GM12878 (cell line): Measurements from ENCODE around the gene AGFG1.

Experiments
- EP300 ChIP-seq, 2 experiments: fragments of 150-350 bp in 1 of 2; IDR thresholded peaks; 2 replicates each; pipeline ENCODE4 v1.6.1; 2011 to 2012; ENCODE audit warnings: low read depth in 2 of 2, low read length in 2 of 2, borderline replicate concordance in 1 of 2, improper control_type of control experiment in 1 of 2, inconsistent platforms in 1 of 2; ENCODE audit not compliant: control insufficient read depth in 1 of 2
- EZH2 ChIP-seq: IDR thresholded peaks from 2 replicates; pipeline ENCODE4 v1.6.1; 2012; ENCODE audit warnings: low read depth, mild to moderate bottlenecking, control low read depth, inconsistent platforms, low read length, borderline replicate concordance; ENCODE audit not compliant: control insufficient read depth
- JUND ChIP-seq: IDR thresholded peaks from 2 replicates; pipeline ENCODE4 v1.6.1; 2012; ENCODE audit warnings: low read depth, mild to moderate bottlenecking, low read length, improper control_type of control experiment, moderate library complexity
- NBN ChIP-seq: fragments of 450-650 bp; IDR thresholded peaks from 2 replicates; pipeline ENCODE4 v1.6.1; 2016
- POLR2A ChIP-seq: IDR thresholded peaks from 2 replicates; pipeline ENCODE4 v1.6.1; 2011; ENCODE audit warnings: low read depth, mild to moderate bottlenecking, low read length
- POLR2AphosphoS2 ChIP-seq: IDR thresholded peaks from 2 replicates; pipeline ENCODE4 v1.6.1; 2011; ENCODE audit warnings: low read depth, mild to moderate bottlenecking, low read length, improper control_type of control experiment, moderate library complexity
- RAD21 ChIP-seq: IDR thresholded peaks from 2 replicates; pipeline ENCODE4 v1.6.1; 2011; ENCODE audit warnings: mild to moderate bottlenecking, low read depth, low read length, moderate library complexity; ENCODE audit not compliant: insufficient read depth
- RFX5 ChIP-seq: IDR thresholded peaks from 2 replicates; pipeline ENCODE4 v1.6.1; 2011; ENCODE audit warnings: low read depth, low read length, improper control_type of control experiment
- YY1 ChIP-seq: IDR thresholded peaks from 2 replicates; pipeline ENCODE4 v1.6.1; 2011; ENCODE audit warnings: low read depth, mild to moderate bottlenecking, low read length
- TF ChIP-seq, protein P1 (sequence below), 3 experiments: IDR thresholded peaks in 2 of 3; conservative IDR thresholded peaks in 1 of 3; 2 replicates each; pipeline ENCODE4 v1.5.1; 2011; ENCODE audit warnings: low read depth in 3 of 3, low read length in 3 of 3, mild to moderate bottlenecking in 3 of 3, control low read depth in 2 of 3, moderate library complexity in 2 of 3, inconsistent platforms in 1 of 3, mixed read lengths in 1 of 3; ENCODE audit not compliant: control insufficient read depth in 2 of 3, insufficient read depth in 1 of 3; ENCODE audit errors: extremely low read depth in 1 of 3
- TF ChIP-seq, protein P2 (sequence below): IDR thresholded peaks from 2 replicates; pipeline ENCODE4 v1.6.1; 2011; ENCODE audit warnings: borderline replicate concordance, low read depth, mild to moderate bottlenecking, moderate library complexity, low read length; ENCODE audit not compliant: insufficient read depth, poor library complexity, severe bottlenecking
- TF ChIP-seq, protein P3 (sequence below): fragments of 450-650 bp; formaldehyde crosslinking; IDR thresholded peaks from 2 replicates; pipeline ENCODE4 v1.5.0; 2022; ENCODE audit warnings: mild to moderate bottlenecking, missing genetic modification characterization

DNA sequence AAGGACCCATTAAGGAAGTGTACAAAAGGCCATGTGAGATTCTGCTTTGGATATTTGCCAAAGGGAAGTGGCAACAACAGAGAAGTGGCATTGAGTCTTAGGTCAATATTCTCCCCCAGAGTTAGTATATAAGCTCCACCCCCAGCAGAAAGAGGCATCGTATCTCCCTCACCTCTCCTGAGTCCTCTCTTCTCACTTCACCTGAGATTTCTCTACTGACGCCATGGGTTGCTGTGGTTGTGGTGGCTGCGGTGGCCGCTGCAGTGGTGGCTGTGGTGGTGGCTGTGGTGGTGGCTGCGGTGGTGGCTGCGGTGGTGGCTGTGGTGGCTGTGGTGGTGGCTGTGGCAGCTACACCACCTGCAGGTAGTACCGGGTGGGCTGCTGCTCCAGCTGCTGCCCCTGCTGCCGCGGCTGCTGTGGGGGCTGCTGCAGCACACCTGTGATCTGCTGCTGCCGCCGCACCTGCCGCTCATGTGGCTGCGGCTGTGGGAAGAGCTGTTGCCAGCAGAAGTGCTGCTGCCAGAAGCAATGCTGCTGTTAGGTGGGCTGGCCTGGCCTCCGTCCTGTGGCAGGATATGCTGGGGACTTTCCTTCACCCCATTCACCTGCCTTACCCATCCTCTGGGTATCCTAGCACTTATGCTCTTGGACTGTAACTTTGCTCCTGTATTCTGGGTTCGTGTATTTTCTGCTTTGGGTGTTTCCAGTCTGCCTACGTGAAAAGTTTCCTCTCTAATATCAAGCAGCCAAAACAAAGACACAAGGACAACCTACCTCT is 136.8 kb downstream of the AGFG1 start:
- TF ChIP-seq, protein P1, sequence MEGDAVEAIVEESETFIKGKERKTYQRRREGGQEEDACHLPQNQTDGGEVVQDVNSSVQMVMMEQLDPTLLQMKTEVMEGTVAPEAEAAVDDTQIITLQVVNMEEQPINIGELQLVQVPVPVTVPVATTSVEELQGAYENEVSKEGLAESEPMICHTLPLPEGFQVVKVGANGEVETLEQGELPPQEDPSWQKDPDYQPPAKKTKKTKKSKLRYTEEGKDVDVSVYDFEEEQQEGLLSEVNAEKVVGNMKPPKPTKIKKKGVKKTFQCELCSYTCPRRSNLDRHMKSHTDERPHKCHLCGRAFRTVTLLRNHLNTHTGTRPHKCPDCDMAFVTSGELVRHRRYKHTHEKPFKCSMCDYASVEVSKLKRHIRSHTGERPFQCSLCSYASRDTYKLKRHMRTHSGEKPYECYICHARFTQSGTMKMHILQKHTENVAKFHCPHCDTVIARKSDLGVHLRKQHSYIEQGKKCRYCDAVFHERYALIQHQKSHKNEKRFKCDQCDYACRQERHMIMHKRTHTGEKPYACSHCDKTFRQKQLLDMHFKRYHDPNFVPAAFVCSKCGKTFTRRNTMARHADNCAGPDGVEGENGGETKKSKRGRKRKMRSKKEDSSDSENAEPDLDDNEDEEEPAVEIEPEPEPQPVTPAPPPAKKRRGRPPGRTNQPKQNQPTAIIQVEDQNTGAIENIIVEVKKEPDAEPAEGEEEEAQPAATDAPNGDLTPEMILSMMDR (IDR thresholded peaks at IDR 0.05 in 2 of 3, conservative IDR thresholded peaks at IDR 0.05 in 1 of 3; ENCODE audit: control insufficient read depth in 2 of 3, extremely low read depth in 1 of 3, insufficient read depth in 1 of 3, low read depth in 3 of 3, low read length in 3 of 3), result no peak
- TF ChIP-seq EZH2 (no peak), NBN (no peak), POLR2A (no peak), EP300 (IDR thresholded peaks at IDR 0.05; ENCODE audit: borderline replicate concordance in 1 of 2, control insufficient read depth in 1 of 2, low read depth in 2 of 2, low read length in 2 of 2) (no peak), JUND (no peak), YY1 (no peak), RAD21 (no peak), POLR2AphosphoS2 (no peak), RFX5 (no peak)
- TF ChIP-seq, protein P2, sequence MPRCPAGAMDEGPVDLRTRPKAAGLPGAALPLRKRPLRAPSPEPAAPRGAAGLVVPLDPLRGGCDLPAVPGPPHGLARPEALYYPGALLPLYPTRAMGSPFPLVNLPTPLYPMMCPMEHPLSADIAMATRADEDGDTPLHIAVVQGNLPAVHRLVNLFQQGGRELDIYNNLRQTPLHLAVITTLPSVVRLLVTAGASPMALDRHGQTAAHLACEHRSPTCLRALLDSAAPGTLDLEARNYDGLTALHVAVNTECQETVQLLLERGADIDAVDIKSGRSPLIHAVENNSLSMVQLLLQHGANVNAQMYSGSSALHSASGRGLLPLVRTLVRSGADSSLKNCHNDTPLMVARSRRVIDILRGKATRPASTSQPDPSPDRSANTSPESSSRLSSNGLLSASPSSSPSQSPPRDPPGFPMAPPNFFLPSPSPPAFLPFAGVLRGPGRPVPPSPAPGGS, result no peak
- TF ChIP-seq, protein P3, sequence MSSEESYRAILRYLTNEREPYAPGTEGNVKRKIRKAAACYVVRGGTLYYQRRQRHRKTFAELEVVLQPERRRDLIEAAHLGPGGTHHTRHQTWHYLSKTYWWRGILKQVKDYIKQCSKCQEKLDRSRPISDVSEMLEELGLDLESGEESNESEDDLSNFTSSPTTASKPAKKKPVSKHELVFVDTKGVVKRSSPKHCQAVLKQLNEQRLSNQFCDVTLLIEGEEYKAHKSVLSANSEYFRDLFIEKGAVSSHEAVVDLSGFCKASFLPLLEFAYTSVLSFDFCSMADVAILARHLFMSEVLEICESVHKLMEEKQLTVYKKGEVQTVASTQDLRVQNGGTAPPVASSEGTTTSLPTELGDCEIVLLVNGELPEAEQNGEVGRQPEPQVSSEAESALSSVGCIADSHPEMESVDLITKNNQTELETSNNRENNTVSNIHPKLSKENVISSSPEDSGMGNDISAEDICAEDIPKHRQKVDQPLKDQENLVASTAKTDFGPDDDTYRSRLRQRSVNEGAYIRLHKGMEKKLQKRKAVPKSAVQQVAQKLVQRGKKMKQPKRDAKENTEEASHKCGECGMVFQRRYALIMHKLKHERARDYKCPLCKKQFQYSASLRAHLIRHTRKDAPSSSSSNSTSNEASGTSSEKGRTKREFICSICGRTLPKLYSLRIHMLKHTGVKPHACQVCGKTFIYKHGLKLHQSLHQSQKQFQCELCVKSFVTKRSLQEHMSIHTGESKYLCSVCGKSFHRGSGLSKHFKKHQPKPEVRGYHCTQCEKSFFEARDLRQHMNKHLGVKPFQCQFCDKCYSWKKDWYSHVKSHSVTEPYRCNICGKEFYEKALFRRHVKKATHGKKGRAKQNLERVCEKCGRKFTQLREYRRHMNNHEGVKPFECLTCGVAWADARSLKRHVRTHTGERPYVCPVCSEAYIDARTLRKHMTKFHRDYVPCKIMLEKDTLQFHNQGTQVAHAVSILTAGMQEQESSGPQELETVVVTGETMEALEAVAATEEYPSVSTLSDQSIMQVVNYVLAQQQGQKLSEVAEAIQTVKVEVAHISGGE, result no peak
